ENCODE measurements around the gene CDC14A.

Gene CDC14A

GRCh38 chr1:100463791-100464424, 111.6 kb downstream of the CDC14A start:
- no peaks in the 10 kb centered on the region for H3K9me3 Mint-ChIP-seq
- peak; percentile 61 for DNase-seq
- CTCF ChIA-PET, result interaction anchor here (0.7 to 2.1 kb wide), 20 partner anchors 8 to 831 kb away, joined by 3 to 40 read pairs (median 3); partner anchors contain the start of gene GPR88
- H3K27ac Mint-ChIP-seq, result no peak overlapping the region
- no peak overlapping the region for H3K4me3 Mint-ChIP-seq
- no peaks in the 10 kb centered on the region for H3K27me3 Mint-ChIP-seq
- peaks cover 51% of the 10 kb centered on the region for H3K36me3 Mint-ChIP-seq
- H3K4me1 Mint-ChIP-seq, result peaks cover 28% of the 10 kb centered on the region

- peaks cover 52% of the 10 kb centered on the region for H3K36me3 Mint-ChIP-seq
- H3K27me3 Mint-ChIP-seq, result no peaks in the 10 kb centered on the region
- peaks cover 7% of the 10 kb centered on the region for H3K4me1 Mint-ChIP-seq
- no peak overlapping the region for H3K4me3 Mint-ChIP-seq
- CTCF ChIA-PET, result no interaction called here
- H3K27ac Mint-ChIP-seq, result no peak overlapping the region
- H3K9me3 Mint-ChIP-seq, result no peaks in the 10 kb centered on the region
- DNase-seq, result no peak
These were observed 117.3 kb downstream of the CDC14A start for GRCh38 chr1:100469578-100469977.

GRCh38 chr1:100474834-100475233, 122.5 kb downstream of the CDC14A start:
- DNase-seq, result no peak
- H3K27ac Mint-ChIP-seq, result no peak overlapping the region
- no peak overlapping the region for H3K4me3 Mint-ChIP-seq
- no peaks in the 10 kb centered on the region for H3K27me3 Mint-ChIP-seq
- peaks cover 43% of the 10 kb centered on the region for H3K36me3 Mint-ChIP-seq
- no peaks in the 10 kb centered on the region for H3K4me1 Mint-ChIP-seq
- no peaks in the 10 kb centered on the region for H3K9me3 Mint-ChIP-seq
- CTCF ChIA-PET, result no interaction called here

GRCh38 chr1:100476735-100477290, 124.5 kb downstream of the CDC14A start:
- CTCF ChIA-PET, result interaction anchor here (1.2 to 1.8 kb wide), 2 partner anchors 13 to 392 kb away, joined by 4 to 6 read pairs; no protein-coding TSS in a partner anchor
- H3K4me1 Mint-ChIP-seq, result no peaks in the 10 kb centered on the region
- H3K27me3 Mint-ChIP-seq, result no peaks in the 10 kb centered on the region
- H3K4me3 Mint-ChIP-seq, result no peak overlapping the region
- H3K27ac Mint-ChIP-seq, result no peak overlapping the region
- no peak for DNase-seq
- no peaks in the 10 kb centered on the region for H3K9me3 Mint-ChIP-seq
- H3K36me3 Mint-ChIP-seq, result peaks cover 54% of the 10 kb centered on the region

GRCh38 chr1:100478816-100479215, 126.5 kb downstream of the CDC14A start:
- Mint-ChIP-seq H3K4me3 (no peak overlapping the region), H3K4me1 (no peaks in the 10 kb centered on the region), H3K9me3 (no peaks in the 10 kb centered on the region), H3K27ac (no peak overlapping the region), H3K36me3 (peaks cover 56% of the 10 kb centered on the region), H3K27me3 (no peaks in the 10 kb centered on the region)
- CTCF ChIA-PET, result interaction anchor here (1.8 to 2.1 kb wide), 2 partner anchors 15 to 17 kb away, joined by 5 to 7 read pairs; no protein-coding TSS in a partner anchor
- no peak for DNase-seq

GRCh38 chr1:100479620-100480338, 127.5 kb downstream of the CDC14A start:
- Mint-ChIP-seq H3K27me3 (no peaks in the 10 kb centered on the region), H3K9me3 (no peaks in the 10 kb centered on the region), H3K36me3 (peaks cover 57% of the 10 kb centered on the region), H3K4me3 (no peak overlapping the region), H3K4me1 (no peaks in the 10 kb centered on the region), H3K27ac (no peak overlapping the region)
- no peak for DNase-seq
- CTCF ChIA-PET, result interaction anchor here (1.8 to 2.1 kb wide), 2 partner anchors 16 to 18 kb away, joined by 5 to 7 read pairs; no protein-coding TSS in a partner anchor

GRCh38 chr1:100481303-100481702, 129.0 kb downstream of the CDC14A start:
- no peaks in the 10 kb centered on the region for H3K4me1 Mint-ChIP-seq
- H3K9me3 Mint-ChIP-seq, result no peaks in the 10 kb centered on the region
- H3K27ac Mint-ChIP-seq, result peak overlapping the region; percentile 9
- no peak for DNase-seq
- H3K36me3 Mint-ChIP-seq, result peaks cover 56% of the 10 kb centered on the region
- no peaks in the 10 kb centered on the region for H3K27me3 Mint-ChIP-seq
- H3K4me3 Mint-ChIP-seq, result no peak overlapping the region
- CTCF ChIA-PET, result interaction anchor here (0.9 kb wide), 1 partner anchor 388 kb away, joined by 3 read pairs; no protein-coding TSS in a partner anchor

GRCh38 chr1:100482167-100482566, 129.9 kb downstream of the CDC14A start:
- Mint-ChIP-seq H3K4me3 (no peak overlapping the region), H3K27me3 (no peaks in the 10 kb centered on the region), H3K9me3 (no peaks in the 10 kb centered on the region), H3K27ac (no peak overlapping the region), H3K4me1 (no peaks in the 10 kb centered on the region), H3K36me3 (peaks cover 56% of the 10 kb centered on the region)
- no peak for DNase-seq
- CTCF ChIA-PET, result interaction anchor here (0.9 kb wide), 1 partner anchor 387 kb away, joined by 3 read pairs; no protein-coding TSS in a partner anchor

- H3K4me1 Mint-ChIP-seq, result no peaks in the 10 kb centered on the region
- no peak overlapping the region for H3K4me3 Mint-ChIP-seq
- H3K27me3 Mint-ChIP-seq, result no peaks in the 10 kb centered on the region
- DNase-seq, result no peak
- peaks cover 54% of the 10 kb centered on the region for H3K36me3 Mint-ChIP-seq
- CTCF ChIA-PET, result no interaction called here
- H3K9me3 Mint-ChIP-seq, result no peaks in the 10 kb centered on the region
- H3K27ac Mint-ChIP-seq, result no peak overlapping the region
These were observed 130.4 kb downstream of the CDC14A start for GRCh38 chr1:100482748-100483147.

- CTCF ChIA-PET, result no interaction called here
- Mint-ChIP-seq H3K27me3 (no peaks in the 10 kb centered on the region), H3K4me3 (no peak overlapping the region), H3K27ac (no peak overlapping the region), H3K36me3 (peaks cover 56% of the 10 kb centered on the region), H3K9me3 (no peaks in the 10 kb centered on the region), H3K4me1 (no peaks in the 10 kb centered on the region)
- no peak for DNase-seq
These were observed 130.9 kb downstream of the CDC14A start for GRCh38 chr1:100483230-100483629.

- Mint-ChIP-seq H3K36me3 (peaks cover 60% of the 10 kb centered on the region), H3K4me3 (no peak overlapping the region), H3K9me3 (no peaks in the 10 kb centered on the region), H3K27ac (no peak overlapping the region), H3K27me3 (no peaks in the 10 kb centered on the region), H3K4me1 (no peaks in the 10 kb centered on the region)
- CTCF ChIA-PET, result no interaction called here
- no peak for DNase-seq
These were observed 133.6 kb downstream of the CDC14A start for GRCh38 chr1:100485855-100486258.

- Mint-ChIP-seq H3K4me1 (no peaks in the 10 kb centered on the region), H3K9me3 (no peaks in the 10 kb centered on the region), H3K36me3 (peaks cover 56% of the 10 kb centered on the region), H3K4me3 (no peak overlapping the region), H3K27ac (no peak overlapping the region), H3K27me3 (no peaks in the 10 kb centered on the region)
- no peak for DNase-seq
- CTCF ChIA-PET, result no interaction called here
These were observed 142.2 kb downstream of the CDC14A start for GRCh38 chr1:100494393-100495084.

GRCh38 chr1:100496896-100497295, 144.6 kb downstream of the CDC14A start:
- DNase-seq, result no peak
- H3K27ac Mint-ChIP-seq, result no peak overlapping the region
- CTCF ChIA-PET, result interaction anchor here (1.0 to 1.1 kb wide), 2 partner anchors 33 to 46 kb away, joined by 3 to 4 read pairs; no protein-coding TSS in a partner anchor
- no peaks in the 10 kb centered on the region for H3K9me3 Mint-ChIP-seq
- no peak overlapping the region for H3K4me3 Mint-ChIP-seq
- H3K36me3 Mint-ChIP-seq, result peaks cover 61% of the 10 kb centered on the region
- H3K27me3 Mint-ChIP-seq, result no peaks in the 10 kb centered on the region
- no peaks in the 10 kb centered on the region for H3K4me1 Mint-ChIP-seq

- Mint-ChIP-seq H3K27me3 (no peaks in the 10 kb centered on the region), H3K4me3 (no peak overlapping the region), H3K9me3 (no peaks in the 10 kb centered on the region), H3K27ac (no peak overlapping the region), H3K4me1 (no peaks in the 10 kb centered on the region), H3K36me3 (peaks cover 62% of the 10 kb centered on the region)
- DNase-seq, result no peak
- CTCF ChIA-PET, result interaction anchor here (1.3 kb wide), 1 partner anchor 371 kb away, joined by 4 read pairs; no protein-coding TSS in a partner anchor
These were observed 145.5 kb downstream of the CDC14A start for GRCh38 chr1:100497796-100498195.

Measured in activated naive CD4-positive, alpha-beta T cell treated with anti-CD3 and anti-CD28 coated beads, Interleukin-2, amount 10 ng/mL, durations not matched to agents 7 days and 5 days (primary cell).